B cell (primary cell): ENCODE results near the gene CD59. TPM values are rescaled to one million over a fixed set of nuclear protein-coding genes. Genes with fewer than 3 reads are reported as not detected.

ENCODE experiments used
- ATAC-seq: fragments of 200-7000 bp; cut with Tn5 transposase; one replicate; pipeline ENCODE4 v1.10.0; 2021; ENCODE audit warnings: low read depth, mild to moderate bottlenecking, moderate number of reproducible peaks, moderate library complexity
- CTCF ChIA-PET: fragments of 350-600 bp; sonication (Branson Sonifier 250); formaldehyde crosslinking; loops from one replicate; lab custom pipeline; 2021; ENCODE audit warnings: antibody characterized with exemption, inconsistent platforms; lab: Charles Lee
- POLR2A ChIA-PET: fragments of 350-600 bp; sonication (Branson Sonifier 250); formaldehyde crosslinking; loops from one replicate; lab custom pipeline; 2021; ENCODE audit warnings: antibody characterized with exemption; lab: Charles Lee
- DNase-seq: peaks from one replicate; pipeline ENCODE4 v3.0.0; 2013
- H2AFZ ChIP-seq: 2 replicates; pipeline ENCODE4 v1.6.1; 2012; ENCODE audit warnings: mild to moderate bottlenecking, low read depth, low read length; ENCODE audit not compliant: insufficient read depth, poor library complexity, severe bottlenecking
- H3K27ac ChIP-seq, 2 donors: 1 replicate in 1 of 2; 2 replicates in 1 of 2; pipeline ENCODE4 v1.5.1; 2012 to 2013; ENCODE audit warnings: low read length in 2 of 2, mild to moderate bottlenecking in 2 of 2, moderate library complexity in 1 of 2
- H3K27me3 ChIP-seq, 4 experiments: fragments of 200-600 bp in 1 of 4; sonication (generic) in 1 of 4; replicated peaks in 1 of 4; 1 replicate in 2 of 4; 2 replicates in 2 of 4; pipeline versions ENCODE4 v1.6.1 to v1.7.0; 2013 to 2016; ENCODE audit warnings: low read length in 3 of 4, mild to moderate bottlenecking in 2 of 4, mixed read lengths in 1 of 4, moderate library complexity in 1 of 4; ENCODE audit not compliant: insufficient read depth in 4 of 4, control insufficient read depth in 3 of 4; ENCODE audit errors: control extremely low read depth in 1 of 4
- H3K36me3 ChIP-seq, 2 experiments: replicated peaks in 1 of 2; 1 replicate in 1 of 2; 2 replicates in 1 of 2; pipeline versions ENCODE4 v1.6.1 to v1.7.1; 2013; ENCODE audit warnings: low read length in 1 of 2; ENCODE audit not compliant: insufficient read depth in 2 of 2, control insufficient read depth in 1 of 2; ENCODE audit errors: control extremely low read depth in 1 of 2, extremely low read depth in 1 of 2
- H3K4me1 ChIP-seq, 2 donors: fragments of 200-600 bp in 1 of 2; sonication (generic) in 1 of 2; 1 replicate in 1 of 2; 2 replicates in 1 of 2; pipeline versions ENCODE4 v1.5.1 to v1.6.1; 2013 to 2017; ENCODE audit warnings: low read length in 2 of 2; ENCODE audit not compliant: control insufficient read depth in 2 of 2, insufficient read depth in 2 of 2
- H3K4me2 ChIP-seq: replicated peaks from 2 replicates; pipeline ENCODE3; 2012; ENCODE audit warnings: mild to moderate bottlenecking, low read depth, low read length; ENCODE audit not compliant: poor library complexity, severe bottlenecking
- H3K4me3 ChIP-seq, 5 experiments: fragments of 200-600 bp in 1 of 5; sonication (generic) in 1 of 5; 1 replicate in 3 of 5; 2 replicates in 2 of 5; pipeline versions ENCODE4 v1.5.1 to v1.7.0; 2011 to 2016; ENCODE audit warnings: low read length in 4 of 5, mild to moderate bottlenecking in 4 of 5, low read depth in 2 of 5, control low read depth in 1 of 5, moderate library complexity in 1 of 5; ENCODE audit not compliant: insufficient read depth in 1 of 5; ENCODE audit errors: control extremely low read depth in 1 of 5, extremely low read depth in 1 of 5
- H3K79me2 ChIP-seq: fragments of 200-600 bp; sonication (generic); one replicate; pipeline ENCODE4 v1.6.0; 2016; ENCODE audit warnings: low read length; ENCODE audit not compliant: control insufficient read depth, insufficient read depth
- H3K9ac ChIP-seq: fragments of 200-600 bp; sonication (generic); 2 replicates; pipeline ENCODE4 v1.6.1; 2017; ENCODE audit warnings: mild to moderate bottlenecking, low read length, moderate library complexity
- H3K9me3 ChIP-seq, 3 donors: one replicate each; pipeline versions ENCODE4 v1.6.1 to v1.7.1; 2013; ENCODE audit warnings: low read length in 2 of 3; ENCODE audit not compliant: control insufficient read depth in 2 of 3, insufficient read depth in 1 of 3; ENCODE audit errors: control extremely low read depth in 1 of 3
- H4K20me1 ChIP-seq: 2 replicates; pipeline ENCODE4 v1.6.0; 2012; ENCODE audit warnings: mild to moderate bottlenecking, low read length; ENCODE audit not compliant: insufficient read depth, control insufficient read depth, poor library complexity, severe bottlenecking
- H3K27ac Mint-ChIP-seq: one replicate; pipeline ENCODE4 v1.8.0; 2021; ENCODE audit warnings: mixed read lengths
- H3K27me3 Mint-ChIP-seq: one replicate; pipeline ENCODE4 v1.8.0; 2021; ENCODE audit warnings: mixed read lengths
- H3K4me1 Mint-ChIP-seq: one replicate; pipeline ENCODE4 v1.8.0; 2021; ENCODE audit warnings: mixed read lengths
- H3K4me3 Mint-ChIP-seq: one replicate; pipeline ENCODE4 v1.8.0; 2021; ENCODE audit warnings: mixed read lengths
- H3K9me3 Mint-ChIP-seq: one replicate; pipeline ENCODE4 v1.8.0; 2022; ENCODE audit warnings: mixed read lengths; ENCODE audit not compliant: insufficient read depth
- CTCF ChIP-seq: fragments of 200-600 bp; IDR thresholded peaks from one replicate; pipeline ENCODE4 v1.8.0; 2022; ENCODE audit warnings: antibody characterized with exemption, mild to moderate bottlenecking
- EZH2 ChIP-seq: IDR thresholded peaks from 2 replicates; pipeline ENCODE4 v1.6.1; 2012; ENCODE audit warnings: borderline replicate concordance, low read depth, mild to moderate bottlenecking, moderate library complexity, low read length; ENCODE audit not compliant: insufficient read depth, poor library complexity, severe bottlenecking
- WGBS: methylation state at CpG from one replicate; pipeline ENCODE4 v1.1.5; 2013; ENCODE audit warnings: missing lambda C conversion rate; ENCODE audit not compliant: insufficient coverage; 5-methylcytosine and 5-hydroxymethylcytosine counted together
- intact Hi-C: fragments of 100-400 bp; cut with micrococcal nuclease; formaldehyde crosslinking; loops from one replicate; pipeline ENCODE4 v1.10.0; 2022
- polyA plus RNA-seq: library from polyadenylated mRNA; depleted of rRNA; stranded (reverse); fragments of >200 nt; gene quantifications from 2 replicates; pipeline ENCODE4 v1.2.3, GENCODE V29; 2012
- total RNA-seq, 2 donors: library from RNA; stranded (reverse); fragments of 120-200 nt in 1 of 2; gene quantifications; 1 replicate in 1 of 2; 2 replicates in 1 of 2; pipeline versions ENCODE4 v1.2.3 to v1.2.4, GENCODE V29; 2013 to 2022

CD59 gene
- total and polyA plus RNA-seq, 2 donors (not counting 1 experiment from before 2014, with no cell fraction given) = 10.9 to 41.3 TPM

GRCh38 chr11:33706966-33707365 is 29.3 kb downstream of the CD59 start:
- Histone ChIP-seq H3K27ac (no peak overlapping the region), H3K36me3 (peaks cover 0 to 9% of the 10 kb centered on the region in 2 experiments), H3K4me1 (no peaks in the 10 kb centered on the region), H3K9ac (no peak overlapping the region), H4K20me1 (no peaks in the 10 kb centered on the region), H3K4me2 (no peak overlapping the region), H3K27me3 (peaks cover 0 to 4% (median 0%) of the 10 kb centered on the region in 4 experiments), H3K79me2 (no peaks in the 10 kb centered on the region), H2AFZ (no peak overlapping the region), H3K4me3 (no peak overlapping the region), H3K9me3 (no peaks in the 10 kb centered on the region)
- TF ChIP-seq EZH2 (no peak), CTCF (no peak)
- H3K9me3 Mint-ChIP-seq = no peaks in the 10 kb centered on the region
- H3K4me3 Mint-ChIP-seq = no peak overlapping the region
- H3K27ac Mint-ChIP-seq = no peak overlapping the region
- H3K27me3 Mint-ChIP-seq = no peaks in the 10 kb centered on the region
- ATAC-seq (no peak), DNase-seq (no peak)
- CTCF ChIA-PET = interaction anchor here (0.9 to 1.8 kb wide), 2 partner anchors 9 to 11 kb away, joined by 3 to 9 read pairs; no protein-coding TSS in a partner anchor
- POLR2A ChIA-PET = no interaction called here
- intact Hi-C loops = no loop called here
- WGBS = 100% methylated on average over 1 of the region's 2 CpGs
- H3K4me1 Mint-ChIP-seq = no peaks in the 10 kb centered on the region

- no peak overlapping the region for H3K27ac Mint-ChIP-seq
Measured at GRCh38 chr11:33706546-33706945, 29.7 kb downstream of the CD59 start.

More at GRCh38 chr11:33706546-33706945, 29.7 kb downstream of the CD59 start:
- no peak for DNase-seq
- ATAC-seq = no peak
- Histone ChIP-seq H4K20me1 (no peaks in the 10 kb centered on the region), H3K4me3 (no peak overlapping the region), H3K4me2 (no peak overlapping the region), H3K27ac (no peak overlapping the region), H3K79me2 (no peaks in the 10 kb centered on the region), H3K9ac (no peak overlapping the region), H3K4me1 (peaks cover under 1 to 1% of the 10 kb centered on the region in 2 donors), H3K9me3 (no peaks in the 10 kb centered on the region), H3K36me3 (peaks cover 0 to 9% of the 10 kb centered on the region in 2 experiments), H2AFZ (no peak overlapping the region), H3K27me3 (peaks cover 0 to 4% (median 0%) of the 10 kb centered on the region in 4 experiments)
- no peaks in the 10 kb centered on the region for H3K27me3 Mint-ChIP-seq
- CTCF ChIA-PET = interaction anchor here (2.1 kb wide), 1 partner anchor 9 kb away, joined by 5 read pairs; no protein-coding TSS in a partner anchor
- TF ChIP-seq EZH2 (no peak), CTCF (no peak)
- WGBS = no CpG with 5 or more reads among the region's 2 CpGs
- no peak overlapping the region for H3K4me3 Mint-ChIP-seq
- no peaks in the 10 kb centered on the region for H3K9me3 Mint-ChIP-seq
- intact Hi-C loops = no loop called here
- no peaks in the 10 kb centered on the region for H3K4me1 Mint-ChIP-seq
- POLR2A ChIA-PET = no interaction called here
